HG03039 (cell line): ENCODE data around the gene CAMTA1.

Experiments used
- ATAC-seq: cut with Tn5 transposase; IDR thresholded peaks from one replicate; pipeline ENCODE4 v1.9.1; 2021; ENCODE audit warnings: mild to moderate bottlenecking, moderate library complexity; ENCODE audit not compliant: unreplicated experiment

CAMTA1 gene

GRCh38 chr1:7052701-7053100 is 267.4 kb downstream of the CAMTA1 start:
- no peak for ATAC-seq

- ATAC-seq = no peak
Measured at GRCh38 chr1:7060745-7061144, 275.5 kb downstream of the CAMTA1 start.

- no peak for ATAC-seq
Measured at GRCh38 chr1:7062346-7063061, 277.2 kb downstream of the CAMTA1 start.

GRCh38 chr1:7063981-7064380 is 278.7 kb downstream of the CAMTA1 start:
- no peak for ATAC-seq

- no peak for ATAC-seq
Measured at GRCh38 chr1:7068552-7068951, 283.3 kb downstream of the CAMTA1 start.

GRCh38 chr1:7069931-7070330 is 284.7 kb downstream of the CAMTA1 start:
- ATAC-seq = no peak

GRCh38 chr1:7070389-7071029 is 285.3 kb downstream of the CAMTA1 start:
- no peak for ATAC-seq

- no peak for ATAC-seq
Measured at GRCh38 chr1:7076117-7076516, 290.9 kb downstream of the CAMTA1 start.

- ATAC-seq = no peak
Measured at GRCh38 chr1:7076572-7076971, 291.3 kb downstream of the CAMTA1 start.

GRCh38 chr1:7077136-7077535 is 291.9 kb downstream of the CAMTA1 start:
- no peak for ATAC-seq

GRCh38 chr1:7077970-7078369 is 292.7 kb downstream of the CAMTA1 start:
- ATAC-seq = no peak

- no peak for ATAC-seq
Measured at GRCh38 chr1:7079637-7080036, 294.4 kb downstream of the CAMTA1 start.

GRCh38 chr1:7084232-7084894 is 299.1 kb downstream of the CAMTA1 start:
- no peak for ATAC-seq

GRCh38 chr1:7085521-7085920 is 300.3 kb downstream of the CAMTA1 start:
- ATAC-seq = no peak

GRCh38 chr1:7086106-7086505 is 300.9 kb downstream of the CAMTA1 start:
- ATAC-seq = no peak

- ATAC-seq = no peak
Measured at GRCh38 chr1:7087888-7088287, 302.6 kb downstream of the CAMTA1 start.

GRCh38 chr1:7089497-7089896 is 304.2 kb downstream of the CAMTA1 start:
- no peak for ATAC-seq

- ATAC-seq = no peak
Measured at GRCh38 chr1:7093297-7093696, 308.0 kb downstream of the CAMTA1 start.

GRCh38 chr1:7094086-7094485 is 308.8 kb downstream of the CAMTA1 start:
- no peak for ATAC-seq

- ATAC-seq = no peak
Measured at GRCh38 chr1:7094509-7094908, 309.3 kb downstream of the CAMTA1 start.

- no peak for ATAC-seq
Measured at GRCh38 chr1:7095343-7095964, 310.2 kb downstream of the CAMTA1 start.
